ENCODE data around the gene B3GAT2.

Gene B3GAT2

DNA sequence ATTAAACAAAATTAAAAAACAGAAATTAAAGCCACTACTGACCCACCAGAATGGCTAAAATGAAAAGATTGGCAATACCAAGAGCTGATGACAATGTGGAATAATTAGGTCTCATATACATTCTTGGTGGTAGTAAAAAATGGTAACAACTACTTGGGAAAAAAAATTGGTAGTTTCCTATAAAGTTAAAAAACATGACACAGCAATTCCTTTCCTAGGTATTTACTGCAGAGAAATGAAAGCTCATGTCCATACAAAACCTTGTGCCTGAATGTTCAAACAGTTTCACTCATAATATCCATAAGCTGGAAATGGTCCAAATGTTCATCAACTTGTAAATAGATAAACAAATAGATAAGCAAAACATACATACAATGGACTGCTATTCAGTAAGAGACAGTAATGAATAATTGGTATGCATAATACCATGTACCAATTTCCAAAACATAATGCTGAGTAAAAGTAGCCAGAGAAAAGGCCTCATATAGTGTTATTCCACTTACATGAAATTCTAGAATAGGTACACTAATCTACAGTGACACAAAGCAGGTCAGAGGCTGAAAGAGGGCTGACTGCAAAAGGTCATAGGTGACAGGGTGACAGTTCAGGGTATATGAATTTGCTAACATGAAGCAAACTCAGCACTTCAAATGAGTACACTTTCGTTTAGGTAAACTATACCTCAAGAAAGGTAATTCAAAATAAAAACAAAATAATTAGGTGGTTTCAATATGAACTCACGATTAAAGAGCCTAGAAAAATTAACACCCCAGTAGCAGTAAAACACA, 53.0 kb downstream of the B3GAT2 start:
- ATAC-seq, result no peak
- TF ChIP-seq, protein P1, sequence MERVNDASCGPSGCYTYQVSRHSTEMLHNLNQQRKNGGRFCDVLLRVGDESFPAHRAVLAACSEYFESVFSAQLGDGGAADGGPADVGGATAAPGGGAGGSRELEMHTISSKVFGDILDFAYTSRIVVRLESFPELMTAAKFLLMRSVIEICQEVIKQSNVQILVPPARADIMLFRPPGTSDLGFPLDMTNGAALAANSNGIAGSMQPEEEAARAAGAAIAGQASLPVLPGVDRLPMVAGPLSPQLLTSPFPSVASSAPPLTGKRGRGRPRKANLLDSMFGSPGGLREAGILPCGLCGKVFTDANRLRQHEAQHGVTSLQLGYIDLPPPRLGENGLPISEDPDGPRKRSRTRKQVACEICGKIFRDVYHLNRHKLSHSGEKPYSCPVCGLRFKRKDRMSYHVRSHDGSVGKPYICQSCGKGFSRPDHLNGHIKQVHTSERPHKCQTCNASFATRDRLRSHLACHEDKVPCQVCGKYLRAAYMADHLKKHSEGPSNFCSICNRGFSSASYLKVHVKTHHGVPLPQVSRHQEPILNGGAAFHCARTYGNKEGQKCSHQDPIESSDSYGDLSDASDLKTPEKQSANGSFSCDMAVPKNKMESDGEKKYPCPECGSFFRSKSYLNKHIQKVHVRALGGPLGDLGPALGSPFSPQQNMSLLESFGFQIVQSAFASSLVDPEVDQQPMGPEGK (CRISPR knock-in tag; IDR thresholded peaks at IDR 0.05; ENCODE audit: borderline replicate concordance), result no peak
- TF ChIP-seq ARNTL (CRISPR knock-in tag; IDR thresholded peaks at IDR 0.05; ENCODE audit: borderline replicate concordance, low read depth), result no peak
- no peak for TF ChIP-seq ZFP3 (CRISPR knock-in tag; IDR thresholded peaks at IDR 0.05)
- no peak for TF ChIP-seq PPARA (CRISPR knock-in tag; IDR thresholded peaks at IDR 0.05; ENCODE audit: borderline replicate concordance)
- no peak for TF ChIP-seq GLIS3 (CRISPR knock-in tag; IDR thresholded peaks at IDR 0.05)
- no peak for TF ChIP-seq TOX (CRISPR knock-in tag; IDR thresholded peaks at IDR 0.05; ENCODE audit: borderline replicate concordance)
- no peak for TF ChIP-seq ZNF70 (CRISPR knock-in tag; IDR thresholded peaks at IDR 0.05)
- TF ChIP-seq SNAI2 (CRISPR knock-in tag; IDR thresholded peaks at IDR 0.05), result no peak
- no peak for TF ChIP-seq TCF4 (CRISPR knock-in tag; IDR thresholded peaks at IDR 0.05; ENCODE audit: borderline replicate concordance)
- no peak for TF ChIP-seq ESRRG (CRISPR knock-in tag; IDR thresholded peaks at IDR 0.05)
- no peak for TF ChIP-seq CSDC2 (CRISPR knock-in tag; IDR thresholded peaks at IDR 0.05)
- no peak for TF ChIP-seq ZC3H10 (CRISPR knock-in tag; IDR thresholded peaks at IDR 0.05)
- TF ChIP-seq ISL1 (CRISPR knock-in tag; IDR thresholded peaks at IDR 0.05), result no peak
- TF ChIP-seq ZNF8 (CRISPR knock-in tag; IDR thresholded peaks at IDR 0.05), result no peak
- no peak for TF ChIP-seq BACH2 (CRISPR knock-in tag; IDR thresholded peaks at IDR 0.05; ENCODE audit: borderline replicate concordance)
- TF ChIP-seq, protein P2, sequence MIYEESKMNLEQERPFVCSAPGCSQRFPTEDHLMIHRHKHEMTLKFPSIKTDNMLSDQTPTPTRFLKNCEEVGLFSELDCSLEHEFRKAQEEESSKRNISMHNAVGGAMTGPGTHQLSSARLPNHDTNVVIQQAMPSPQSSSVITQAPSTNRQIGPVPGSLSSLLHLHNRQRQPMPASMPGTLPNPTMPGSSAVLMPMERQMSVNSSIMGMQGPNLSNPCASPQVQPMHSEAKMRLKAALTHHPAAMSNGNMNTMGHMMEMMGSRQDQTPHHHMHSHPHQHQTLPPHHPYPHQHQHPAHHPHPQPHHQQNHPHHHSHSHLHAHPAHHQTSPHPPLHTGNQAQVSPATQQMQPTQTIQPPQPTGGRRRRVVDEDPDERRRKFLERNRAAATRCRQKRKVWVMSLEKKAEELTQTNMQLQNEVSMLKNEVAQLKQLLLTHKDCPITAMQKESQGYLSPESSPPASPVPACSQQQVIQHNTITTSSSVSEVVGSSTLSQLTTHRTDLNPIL (CRISPR knock-in tag; IDR thresholded peaks at IDR 0.05; ENCODE audit: low read depth), result no peak
- no peak for TF ChIP-seq ZNF565 (CRISPR knock-in tag; conservative IDR thresholded peaks at IDR 0.05; ENCODE audit: low read depth)
- no peak for TF ChIP-seq ZFP30 (CRISPR knock-in tag; IDR thresholded peaks at IDR 0.05)

DNA sequence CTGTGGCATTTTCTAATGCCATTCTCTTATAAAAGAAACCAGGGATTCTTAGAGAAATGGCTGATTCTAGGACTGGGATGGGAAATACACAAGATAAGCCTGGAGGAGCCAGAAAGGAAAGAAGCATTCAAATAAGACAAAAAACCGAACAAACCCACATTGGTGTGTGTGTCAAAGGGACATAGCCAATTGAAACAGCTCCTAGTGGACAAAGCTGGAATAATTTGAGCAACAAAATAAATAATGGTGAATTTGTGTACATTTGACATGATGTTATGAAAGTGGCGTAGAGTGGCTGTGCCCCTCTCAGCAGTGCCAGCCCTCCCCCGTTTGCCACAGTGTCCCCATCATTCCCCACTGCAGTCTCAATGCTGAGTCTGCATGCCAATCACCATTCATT, 55.5 kb downstream of the B3GAT2 start:
- no peak for TF ChIP-seq OSR1 (CRISPR knock-in tag; IDR thresholded peaks at IDR 0.05)
- no peak for TF ChIP-seq CSDC2 (CRISPR knock-in tag; IDR thresholded peaks at IDR 0.05)
- no peak for TF ChIP-seq BACH2 (CRISPR knock-in tag; IDR thresholded peaks at IDR 0.05; ENCODE audit: borderline replicate concordance)
- no peak for TF ChIP-seq ISL1 (CRISPR knock-in tag; IDR thresholded peaks at IDR 0.05)
- TF ChIP-seq, protein P1 (CRISPR knock-in tag; IDR thresholded peaks at IDR 0.05; ENCODE audit: borderline replicate concordance), result no peak
- TF ChIP-seq ZNF8 (CRISPR knock-in tag; IDR thresholded peaks at IDR 0.05), result no peak
- TF ChIP-seq ZNF565 (CRISPR knock-in tag; conservative IDR thresholded peaks at IDR 0.05; ENCODE audit: low read depth), result no peak
- no peak for TF ChIP-seq ZNF70 (CRISPR knock-in tag; IDR thresholded peaks at IDR 0.05)
- TF ChIP-seq TOX (CRISPR knock-in tag; IDR thresholded peaks at IDR 0.05; ENCODE audit: borderline replicate concordance), result no peak
- TF ChIP-seq ZFP30 (CRISPR knock-in tag; IDR thresholded peaks at IDR 0.05), result no peak
- peak; percentile 34; the same call in 2 of the 3 replicates for ATAC-seq

DNA sequence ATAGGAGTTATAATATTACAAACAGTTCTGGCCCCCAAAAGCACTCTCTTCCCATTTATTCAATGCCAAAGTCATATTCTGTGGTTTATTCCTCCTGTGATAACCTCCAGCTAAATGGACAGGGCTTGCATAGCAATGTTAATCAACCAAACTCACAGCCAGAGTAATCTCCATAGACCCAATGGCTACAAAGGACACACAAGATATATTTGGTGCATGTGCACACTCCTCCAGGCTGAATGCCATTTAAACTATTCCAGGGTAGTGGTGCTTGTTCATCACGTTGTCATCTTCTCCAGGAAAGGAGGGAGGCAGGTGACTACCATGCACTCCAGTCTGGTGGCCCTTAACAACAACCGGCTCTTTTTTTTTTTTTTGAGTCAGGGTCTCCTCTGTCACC, 56.8 kb downstream of the B3GAT2 start:
- TF ChIP-seq ISL1 (CRISPR knock-in tag; IDR thresholded peaks at IDR 0.05) (no peak), TOX (CRISPR knock-in tag; IDR thresholded peaks at IDR 0.05; ENCODE audit: borderline replicate concordance) (no peak), ZNF565 (CRISPR knock-in tag; conservative IDR thresholded peaks at IDR 0.05; ENCODE audit: low read depth) (no peak), SNAI2 (CRISPR knock-in tag; IDR thresholded peaks at IDR 0.05) (no peak), ESRRG (CRISPR knock-in tag; IDR thresholded peaks at IDR 0.05) (no peak), ZFP3 (CRISPR knock-in tag; IDR thresholded peaks at IDR 0.05) (no peak), TCF4 (CRISPR knock-in tag; IDR thresholded peaks at IDR 0.05; ENCODE audit: borderline replicate concordance) (no peak), BACH2 (CRISPR knock-in tag; IDR thresholded peaks at IDR 0.05; ENCODE audit: borderline replicate concordance) (no peak), ZC3H10 (CRISPR knock-in tag; IDR thresholded peaks at IDR 0.05) (no peak)
- TF ChIP-seq, protein P3, sequence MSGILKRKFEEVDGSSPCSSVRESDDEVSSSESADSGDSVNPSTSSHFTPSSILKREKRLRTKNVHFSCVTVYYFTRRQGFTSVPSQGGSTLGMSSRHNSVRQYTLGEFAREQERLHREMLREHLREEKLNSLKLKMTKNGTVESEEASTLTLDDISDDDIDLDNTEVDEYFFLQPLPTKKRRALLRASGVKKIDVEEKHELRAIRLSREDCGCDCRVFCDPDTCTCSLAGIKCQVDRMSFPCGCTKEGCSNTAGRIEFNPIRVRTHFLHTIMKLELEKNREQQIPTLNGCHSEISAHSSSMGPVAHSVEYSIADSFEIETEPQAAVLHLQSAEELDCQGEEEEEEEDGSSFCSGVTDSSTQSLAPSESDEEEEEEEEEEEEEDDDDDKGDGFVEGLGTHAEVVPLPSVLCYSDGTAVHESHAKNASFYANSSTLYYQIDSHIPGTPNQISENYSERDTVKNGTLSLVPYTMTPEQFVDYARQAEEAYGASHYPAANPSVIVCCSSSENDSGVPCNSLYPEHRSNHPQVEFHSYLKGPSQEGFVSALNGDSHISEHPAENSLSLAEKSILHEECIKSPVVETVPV (CRISPR knock-in tag; IDR thresholded peaks at IDR 0.05), result no peak
- TF ChIP-seq, protein P2 (CRISPR knock-in tag; IDR thresholded peaks at IDR 0.05; ENCODE audit: low read depth), result no peak
- TF ChIP-seq, protein P4, sequence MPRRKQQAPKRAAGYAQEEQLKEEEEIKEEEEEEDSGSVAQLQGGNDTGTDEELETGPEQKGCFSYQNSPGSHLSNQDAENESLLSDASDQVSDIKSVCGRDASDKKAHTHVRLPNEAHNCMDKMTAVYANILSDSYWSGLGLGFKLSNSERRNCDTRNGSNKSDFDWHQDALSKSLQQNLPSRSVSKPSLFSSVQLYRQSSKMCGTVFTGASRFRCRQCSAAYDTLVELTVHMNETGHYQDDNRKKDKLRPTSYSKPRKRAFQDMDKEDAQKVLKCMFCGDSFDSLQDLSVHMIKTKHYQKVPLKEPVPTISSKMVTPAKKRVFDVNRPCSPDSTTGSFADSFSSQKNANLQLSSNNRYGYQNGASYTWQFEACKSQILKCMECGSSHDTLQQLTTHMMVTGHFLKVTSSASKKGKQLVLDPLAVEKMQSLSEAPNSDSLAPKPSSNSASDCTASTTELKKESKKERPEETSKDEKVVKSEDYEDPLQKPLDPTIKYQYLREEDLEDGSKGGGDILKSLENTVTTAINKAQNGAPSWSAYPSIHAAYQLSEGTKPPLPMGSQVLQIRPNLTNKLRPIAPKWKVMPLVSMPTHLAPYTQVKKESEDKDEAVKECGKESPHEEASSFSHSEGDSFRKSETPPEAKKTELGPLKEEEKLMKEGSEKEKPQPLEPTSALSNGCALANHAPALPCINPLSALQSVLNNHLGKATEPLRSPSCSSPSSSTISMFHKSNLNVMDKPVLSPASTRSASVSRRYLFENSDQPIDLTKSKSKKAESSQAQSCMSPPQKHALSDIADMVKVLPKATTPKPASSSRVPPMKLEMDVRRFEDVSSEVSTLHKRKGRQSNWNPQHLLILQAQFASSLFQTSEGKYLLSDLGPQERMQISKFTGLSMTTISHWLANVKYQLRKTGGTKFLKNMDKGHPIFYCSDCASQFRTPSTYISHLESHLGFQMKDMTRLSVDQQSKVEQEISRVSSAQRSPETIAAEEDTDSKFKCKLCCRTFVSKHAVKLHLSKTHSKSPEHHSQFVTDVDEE (CRISPR knock-in tag; IDR thresholded peaks at IDR 0.05), result no peak
- no peak for ATAC-seq
